Measurements from ENCODE around the gene USH2A.

DNA sequence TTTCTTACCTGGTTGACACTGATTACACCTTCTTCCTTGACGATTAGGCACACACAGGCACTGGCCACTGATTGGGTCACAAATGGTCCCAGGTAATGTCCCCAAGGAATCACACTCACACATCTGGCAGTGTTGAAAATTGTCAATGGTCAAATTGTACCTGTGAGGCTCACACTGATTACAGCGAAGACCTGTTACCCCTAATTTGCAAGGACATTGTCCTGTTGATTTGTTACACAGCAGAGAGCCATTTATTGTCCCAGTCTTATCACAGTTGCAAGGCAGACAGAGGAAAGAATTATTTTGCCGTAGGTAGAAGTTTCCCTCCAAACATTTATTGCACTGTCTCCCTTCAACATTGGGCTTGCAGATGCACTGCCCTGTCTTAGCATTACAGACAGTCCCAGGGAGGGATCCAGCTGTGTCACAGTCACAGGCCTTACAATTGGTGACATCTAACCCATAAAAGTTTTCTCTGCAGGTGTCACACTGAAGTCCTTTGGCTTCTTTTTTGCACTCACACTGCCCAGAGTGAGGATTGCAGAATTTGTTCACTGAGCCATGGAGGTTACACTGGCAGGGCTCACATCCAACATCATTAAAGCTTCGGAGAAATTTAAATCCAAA, 176.6 kb downstream of the USH2A start:
- TF ChIP-seq, protein P1, sequence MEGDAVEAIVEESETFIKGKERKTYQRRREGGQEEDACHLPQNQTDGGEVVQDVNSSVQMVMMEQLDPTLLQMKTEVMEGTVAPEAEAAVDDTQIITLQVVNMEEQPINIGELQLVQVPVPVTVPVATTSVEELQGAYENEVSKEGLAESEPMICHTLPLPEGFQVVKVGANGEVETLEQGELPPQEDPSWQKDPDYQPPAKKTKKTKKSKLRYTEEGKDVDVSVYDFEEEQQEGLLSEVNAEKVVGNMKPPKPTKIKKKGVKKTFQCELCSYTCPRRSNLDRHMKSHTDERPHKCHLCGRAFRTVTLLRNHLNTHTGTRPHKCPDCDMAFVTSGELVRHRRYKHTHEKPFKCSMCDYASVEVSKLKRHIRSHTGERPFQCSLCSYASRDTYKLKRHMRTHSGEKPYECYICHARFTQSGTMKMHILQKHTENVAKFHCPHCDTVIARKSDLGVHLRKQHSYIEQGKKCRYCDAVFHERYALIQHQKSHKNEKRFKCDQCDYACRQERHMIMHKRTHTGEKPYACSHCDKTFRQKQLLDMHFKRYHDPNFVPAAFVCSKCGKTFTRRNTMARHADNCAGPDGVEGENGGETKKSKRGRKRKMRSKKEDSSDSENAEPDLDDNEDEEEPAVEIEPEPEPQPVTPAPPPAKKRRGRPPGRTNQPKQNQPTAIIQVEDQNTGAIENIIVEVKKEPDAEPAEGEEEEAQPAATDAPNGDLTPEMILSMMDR (IDR thresholded peaks at IDR 0.05; ENCODE audit: low read length): no peak
- TF ChIP-seq EZH2 (optimal IDR thresholded peaks at IDR 0.05; ENCODE audit: low read depth, low read length): no peak
- no peak for TF ChIP-seq EZH2phosphoT487 (IDR thresholded peaks at IDR 0.05; ENCODE audit: low read length)
